Lung (tissue), 12 donors: ENCODE measurements around the gene SLC49A4. TPM values are rescaled to one million over a fixed set of nuclear protein-coding genes. Genes with fewer than 3 reads are reported as not detected.

Source experiments
- ATAC-seq: fragments of 200-7000 bp; cut with Tn5 transposase; one replicate; pipeline ENCODE4 v1.9.1; 2020; ENCODE audit warnings: moderate number of reproducible peaks; ENCODE audit not compliant: insufficient read depth, low FRiP score
- DNase-seq, 3 donors: peaks; one replicate each; pipeline ENCODE4 v3.0.0-alpha.2; 2013 to 2017
- H3K27ac ChIP-seq, 2 donors: one replicate each; pipeline ENCODE4 v1.5.1; 2013; ENCODE audit warnings: mild to moderate bottlenecking in 2 of 2, moderate library complexity in 2 of 2, control low read depth in 1 of 2, inconsistent platforms in 1 of 2, low read depth in 1 of 2, low read length in 1 of 2
- H3K27me3 ChIP-seq, 3 donors: one replicate each; pipeline ENCODE4 v1.5.1; 2013; ENCODE audit warnings: low read length in 2 of 3; ENCODE audit not compliant: control insufficient read depth in 3 of 3, insufficient read depth in 3 of 3
- H3K36me3 ChIP-seq, 4 donors: one replicate each; pipeline ENCODE4 v1.5.1; 2013; ENCODE audit warnings: low read length in 4 of 4, mild to moderate bottlenecking in 1 of 4, moderate library complexity in 1 of 4; ENCODE audit not compliant: control insufficient read depth in 4 of 4, insufficient read depth in 4 of 4
- H3K4me1 ChIP-seq, 5 donors: one replicate each; pipeline ENCODE4 v1.5.1; 2013; ENCODE audit warnings: low read length in 5 of 5, mild to moderate bottlenecking in 2 of 5, moderate library complexity in 1 of 5; ENCODE audit not compliant: control insufficient read depth in 5 of 5, insufficient read depth in 5 of 5
- H3K4me3 ChIP-seq: one replicate; pipeline ENCODE4 v1.5.1; 2013; ENCODE audit warnings: mild to moderate bottlenecking, control low read depth, moderate library complexity
- H3K9ac ChIP-seq, 2 donors: one replicate each; pipeline ENCODE4 v1.5.1; 2013; ENCODE audit warnings: low read length in 2 of 2, control low read depth in 1 of 2; ENCODE audit not compliant: insufficient read depth in 1 of 2
- H3K9me3 ChIP-seq, 4 donors: one replicate each; pipeline ENCODE4 v1.5.1; 2013; ENCODE audit warnings: low read length in 3 of 4, mild to moderate bottlenecking in 1 of 4, moderate library complexity in 1 of 4; ENCODE audit not compliant: control insufficient read depth in 4 of 4, insufficient read depth in 3 of 4
- WGBS, 2 donors: extraction: QIAGEN DNeasy Blood & Tissue Kit; methylation state at CpG; one replicate each; pipeline ENCODE4 v1.1.7; 2013; 5-methylcytosine and 5-hydroxymethylcytosine counted together
- polyA plus RNA-seq, 2 donors: library from polyadenylated mRNA; stranded (reverse); fragments of 200-250 nt; gene quantifications; one replicate each; pipeline ENCODE4 v1.2.1, GENCODE V29; 2013
- total RNA-seq, 2 donors: library from RNA; depleted of rRNA in 1 of 2; stranded (reverse); fragments of >200 nt in 1 of 2; gene quantifications; one replicate each; pipeline ENCODE4 v1.2.1, GENCODE V29; 2014 to 2021
- TF ChIP-seq, protein P1 (sequence below): IDR thresholded peaks from 2 replicates; pipeline ENCODE4 v1.5.1; 2012; ENCODE audit warnings: mild to moderate bottlenecking; ENCODE audit errors: control extremely low read depth, extremely low read depth
- donor health status: control.
- donor health status: control.
- donor health status: Bipolar disorder and iron deficiency.
- donor health status: healthy.
- donor health status: DM: yes; HTN: yes; CAD: no.

The SLC49A4 gene
- total and polyA plus RNA-seq, 4 donors: 3.9 to 24.4 (median 9.9) TPM

DNA sequence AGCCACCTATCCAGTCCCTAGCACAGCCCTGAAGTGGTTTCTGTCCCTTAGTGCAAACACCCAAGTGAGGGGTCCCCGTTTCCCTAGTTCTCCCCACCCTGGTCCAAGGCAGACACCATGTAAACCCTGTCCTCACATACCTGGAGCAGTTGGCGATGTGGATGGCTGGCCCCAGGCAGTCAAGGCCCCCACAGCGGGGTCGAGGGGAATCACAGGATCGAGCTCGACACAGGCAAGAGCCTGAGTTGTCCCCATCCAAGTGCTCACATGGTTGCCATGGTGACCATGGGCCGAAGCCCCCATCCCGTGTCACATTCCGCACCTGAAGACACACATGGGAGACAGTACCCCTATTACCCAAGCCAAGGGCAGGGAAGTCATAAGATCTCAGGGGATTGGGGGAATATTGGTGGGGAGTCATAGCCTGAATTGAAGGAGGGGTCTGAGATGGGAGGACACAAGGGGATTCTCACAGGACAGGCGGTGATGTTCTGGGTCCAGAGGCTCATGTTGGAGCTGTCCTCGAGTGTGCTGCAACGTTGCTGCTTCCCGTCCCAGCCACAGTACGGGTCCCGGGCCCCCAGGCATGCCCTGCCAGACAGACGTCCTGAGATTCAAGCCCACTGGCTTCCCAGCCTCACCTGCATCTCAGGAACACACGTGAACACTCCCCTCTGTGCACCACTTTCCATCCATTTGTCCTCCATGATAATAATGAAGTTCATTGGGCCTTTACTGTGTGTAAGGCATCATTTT, 120.6 kb downstream of the SLC49A4 start:
- TF ChIP-seq, protein P1, sequence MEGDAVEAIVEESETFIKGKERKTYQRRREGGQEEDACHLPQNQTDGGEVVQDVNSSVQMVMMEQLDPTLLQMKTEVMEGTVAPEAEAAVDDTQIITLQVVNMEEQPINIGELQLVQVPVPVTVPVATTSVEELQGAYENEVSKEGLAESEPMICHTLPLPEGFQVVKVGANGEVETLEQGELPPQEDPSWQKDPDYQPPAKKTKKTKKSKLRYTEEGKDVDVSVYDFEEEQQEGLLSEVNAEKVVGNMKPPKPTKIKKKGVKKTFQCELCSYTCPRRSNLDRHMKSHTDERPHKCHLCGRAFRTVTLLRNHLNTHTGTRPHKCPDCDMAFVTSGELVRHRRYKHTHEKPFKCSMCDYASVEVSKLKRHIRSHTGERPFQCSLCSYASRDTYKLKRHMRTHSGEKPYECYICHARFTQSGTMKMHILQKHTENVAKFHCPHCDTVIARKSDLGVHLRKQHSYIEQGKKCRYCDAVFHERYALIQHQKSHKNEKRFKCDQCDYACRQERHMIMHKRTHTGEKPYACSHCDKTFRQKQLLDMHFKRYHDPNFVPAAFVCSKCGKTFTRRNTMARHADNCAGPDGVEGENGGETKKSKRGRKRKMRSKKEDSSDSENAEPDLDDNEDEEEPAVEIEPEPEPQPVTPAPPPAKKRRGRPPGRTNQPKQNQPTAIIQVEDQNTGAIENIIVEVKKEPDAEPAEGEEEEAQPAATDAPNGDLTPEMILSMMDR: no peak
- Histone ChIP-seq H3K27ac (no peak overlapping the region), H3K4me1 (no peaks in the 10 kb centered on the region), H3K27me3 (peaks cover 0 to 32% (median 7%) of the 10 kb centered on the region in 3 donors), H3K9me3 (peaks cover 0 to 3% (median 0%) of the 10 kb centered on the region in 4 donors), H3K4me3 (no peak overlapping the region), H3K36me3 (no peaks in the 10 kb centered on the region), H3K9ac (no peak overlapping the region)
- DNase-seq (no peak), ATAC-seq (no peak)
- WGBS, 2 donors: 87 to 90% methylated on average over 17 of the region's 17 CpGs

DNA sequence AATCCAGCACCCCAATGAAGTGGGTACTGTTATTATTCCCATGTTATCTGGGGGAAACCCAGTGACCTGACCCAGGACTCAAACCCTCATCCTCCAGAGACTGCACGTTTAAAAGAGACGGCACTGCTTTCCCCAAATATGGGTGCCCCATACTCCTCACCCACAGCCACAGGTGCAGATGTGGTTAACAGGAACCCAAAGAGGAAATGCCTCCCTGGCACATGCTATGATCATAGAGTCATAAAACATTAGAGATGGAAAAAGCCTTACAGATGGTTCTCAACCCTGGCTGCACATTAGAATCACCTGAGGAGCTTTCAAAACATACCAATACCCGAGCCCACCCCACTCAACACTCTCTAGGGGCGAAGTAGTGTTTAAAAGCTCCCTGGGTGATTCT, 121.2 kb downstream of the SLC49A4 start:
- Histone ChIP-seq H3K27me3 (peaks cover 0 to 37% (median 13%) of the 10 kb centered on the region in 3 donors), H3K4me1 (no peaks in the 10 kb centered on the region), H3K4me3 (no peak overlapping the region), H3K9ac (no peak overlapping the region), H3K36me3 (no peaks in the 10 kb centered on the region), H3K9me3 (no peaks in the 10 kb centered on the region), H3K27ac (no peak overlapping the region)
- 52 to 71% methylated on average over 4 of the region's 4 CpGs for WGBS, 2 donors
- DNase-seq (no peak), ATAC-seq (no peak)
- TF ChIP-seq, protein P1: no peak

DNA sequence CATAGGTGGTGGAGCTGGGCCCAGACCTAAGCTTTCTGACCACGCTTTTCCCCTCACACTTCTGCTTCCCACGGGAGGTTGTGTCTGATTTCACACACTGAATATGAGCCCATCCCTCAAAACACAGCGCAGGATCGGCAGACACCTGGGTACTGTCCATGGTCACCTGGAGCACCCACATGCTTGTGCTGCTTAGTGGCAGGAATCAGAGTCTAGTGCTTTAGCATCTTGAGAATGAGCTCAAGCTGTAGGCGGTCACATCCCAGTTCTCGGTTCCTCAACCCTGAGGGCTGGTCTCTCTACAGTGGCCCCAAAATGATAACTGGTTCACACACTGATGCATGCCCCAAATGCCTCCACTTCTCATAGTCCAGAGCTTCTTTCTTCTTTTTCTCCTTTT, 121.7 kb downstream of the SLC49A4 start:
- no peak for DNase-seq
- Histone ChIP-seq H3K36me3 (no peaks in the 10 kb centered on the region), H3K9me3 (no peaks in the 10 kb centered on the region), H3K27me3 (peaks cover 0 to 42% (median 18%) of the 10 kb centered on the region in 3 donors), H3K27ac (no peak overlapping the region), H3K4me3 (no peak overlapping the region), H3K4me1 (no peaks in the 10 kb centered on the region), H3K9ac (no peak overlapping the region)
- no peak for ATAC-seq
- 83 to 84% methylated on average over 6 of the region's 6 CpGs for WGBS, 2 donors
- TF ChIP-seq, protein P1: no peak

DNA sequence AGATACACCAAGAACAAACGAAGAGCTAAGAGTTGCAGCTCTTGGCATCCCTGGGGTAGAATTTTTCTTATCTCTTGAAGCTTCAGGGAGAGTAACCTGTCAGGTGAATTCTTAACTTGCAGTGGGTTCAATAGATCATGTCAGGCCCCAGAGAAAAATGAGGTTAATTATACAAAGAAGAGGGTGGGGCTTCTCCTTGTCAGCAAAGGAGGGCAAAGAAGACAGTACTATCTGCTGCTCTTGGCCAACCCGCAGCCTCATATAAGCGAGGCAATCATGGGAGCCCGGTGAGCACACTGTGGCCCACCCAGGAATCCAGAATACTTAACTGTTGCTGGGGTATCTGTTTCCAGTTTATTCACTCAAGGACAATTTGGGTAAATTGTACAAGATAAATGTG, 122.5 kb downstream of the SLC49A4 start:
- H3K9me3 ChIP-seq: no peaks in the 10 kb centered on the region
- ATAC-seq (no peak), DNase-seq (no peak)
- peaks cover 0 to 44% (median 22%) of the 10 kb centered on the region in 3 donors for H3K27me3 ChIP-seq
- no peak overlapping the region for H3K27ac ChIP-seq
- H3K4me3 ChIP-seq: no peak overlapping the region
- TF ChIP-seq, protein P1: no peak
- H3K4me1 ChIP-seq: peaks cover 0 to 4% (median 0%) of the 10 kb centered on the region in 5 donors
- no peak overlapping the region for H3K9ac ChIP-seq
- WGBS, 2 donors: 90 to 98% methylated on average over 4 of the region's 4 CpGs
- H3K36me3 ChIP-seq: peaks cover 0 to 1% (median 0%) of the 10 kb centered on the region in 4 donors
